Erythroblast (primary cell): ENCODE measurements around the gene MED25.

Experiments
- DNase-seq, 2 experiments: peaks; one replicate each; lab custom pipeline; 2025; lab: John Stamatoyannopoulos, UW
- GATA1 ChIP-seq: IDR thresholded peaks from 2 replicates; pipeline ENCODE4 v1.6.1; 2011; ENCODE audit warnings: low read depth, mild to moderate bottlenecking, control low read depth, low read length, moderate library complexity
- POLR2A ChIP-seq: IDR thresholded peaks from 2 replicates; pipeline ENCODE4 v1.6.1; 2011; ENCODE audit warnings: mild to moderate bottlenecking, low read length

Gene MED25

DNA sequence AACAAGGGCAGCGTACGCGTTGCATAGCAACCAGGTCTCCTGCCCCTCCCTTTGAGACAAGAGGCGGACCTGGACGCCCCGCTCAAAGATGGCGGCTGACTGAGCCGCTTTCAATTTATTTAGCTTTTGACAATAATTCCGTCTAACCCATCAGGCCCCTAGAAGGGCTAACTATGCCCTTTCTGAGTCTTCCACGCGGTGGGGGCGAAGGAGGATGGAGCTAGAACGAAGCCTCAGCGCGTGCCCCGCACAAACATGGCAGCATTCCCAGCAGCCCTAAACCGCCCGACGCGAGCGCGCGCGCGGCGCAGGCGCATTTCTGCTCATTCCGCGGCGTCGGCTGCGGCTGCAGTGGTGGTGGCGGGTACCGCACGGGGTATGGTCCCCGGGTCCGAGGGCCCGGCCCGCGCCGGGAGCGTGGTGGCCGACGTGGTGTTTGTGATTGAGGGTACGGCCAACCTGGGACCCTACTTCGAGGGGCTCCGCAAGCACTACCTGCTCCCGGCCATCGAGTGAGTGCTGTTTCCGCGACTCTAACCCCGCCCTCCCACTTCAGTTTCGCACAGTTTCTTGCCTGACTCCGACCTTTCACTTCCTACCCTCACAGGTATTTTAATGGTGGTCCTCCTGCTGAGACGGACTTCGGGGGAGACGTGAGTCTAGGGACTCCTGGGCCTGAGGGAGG is at the start of gene MED25:
TSS of gene MED25 (plus strand) at position 326 of the 685 bp plus-strand sequence. CDS start at position 379, 53 bp downstream.
- peak; percentile 93 to 96 for DNase-seq
- TF ChIP-seq GATA1 (no peak), POLR2A (peak; percentile 90)

DNA sequence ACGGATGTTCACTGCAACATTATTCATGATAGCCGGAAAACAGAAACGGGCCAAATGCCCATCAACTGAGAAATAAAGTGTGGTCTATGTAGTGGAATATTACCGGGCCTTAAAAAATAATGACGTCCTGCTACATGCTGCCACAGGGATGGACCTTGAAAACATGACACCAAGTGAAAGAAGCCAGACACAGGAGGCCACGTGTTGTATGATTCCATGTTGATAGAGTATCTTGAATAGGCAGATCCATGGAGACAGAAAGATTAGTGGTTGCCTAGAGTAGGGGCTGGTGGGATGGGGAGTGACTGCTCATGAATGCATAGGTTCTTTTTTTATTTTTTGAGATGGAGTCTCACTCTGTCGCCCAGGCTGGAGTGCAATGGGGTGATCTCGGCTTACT is 47.6 kb upstream of the MED25 start:
- TF ChIP-seq GATA1 (no peak), POLR2A (no peak)
- DNase-seq = peak in 1 of 2 experiments; percentile 77

DNA sequence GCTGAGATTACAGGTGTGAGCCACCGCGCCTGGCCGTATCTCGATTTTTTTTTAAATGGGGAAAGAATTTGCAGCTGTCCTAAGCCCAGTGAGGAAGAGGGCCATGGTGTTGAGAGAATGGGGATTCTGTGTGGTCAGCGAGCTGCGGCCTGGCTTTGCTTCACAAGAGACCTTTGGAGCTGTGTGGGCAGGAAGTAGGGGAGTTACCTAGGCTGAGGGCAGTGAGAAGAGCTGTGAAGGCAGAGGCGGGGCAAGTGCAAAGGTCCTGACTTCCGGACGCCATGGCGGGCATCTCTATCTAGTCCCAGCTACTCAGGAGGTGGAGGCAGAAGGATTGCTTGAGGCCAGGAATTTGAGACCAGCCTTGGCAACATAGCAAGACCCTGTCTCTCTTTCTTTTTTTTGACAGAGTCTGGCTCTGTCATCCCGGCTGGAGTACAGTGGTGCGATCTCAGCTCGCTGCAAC is 46.4 kb upstream of the MED25 start:
- no peak for DNase-seq
- TF ChIP-seq GATA1 = no peak
- no peak for TF ChIP-seq POLR2A

DNA sequence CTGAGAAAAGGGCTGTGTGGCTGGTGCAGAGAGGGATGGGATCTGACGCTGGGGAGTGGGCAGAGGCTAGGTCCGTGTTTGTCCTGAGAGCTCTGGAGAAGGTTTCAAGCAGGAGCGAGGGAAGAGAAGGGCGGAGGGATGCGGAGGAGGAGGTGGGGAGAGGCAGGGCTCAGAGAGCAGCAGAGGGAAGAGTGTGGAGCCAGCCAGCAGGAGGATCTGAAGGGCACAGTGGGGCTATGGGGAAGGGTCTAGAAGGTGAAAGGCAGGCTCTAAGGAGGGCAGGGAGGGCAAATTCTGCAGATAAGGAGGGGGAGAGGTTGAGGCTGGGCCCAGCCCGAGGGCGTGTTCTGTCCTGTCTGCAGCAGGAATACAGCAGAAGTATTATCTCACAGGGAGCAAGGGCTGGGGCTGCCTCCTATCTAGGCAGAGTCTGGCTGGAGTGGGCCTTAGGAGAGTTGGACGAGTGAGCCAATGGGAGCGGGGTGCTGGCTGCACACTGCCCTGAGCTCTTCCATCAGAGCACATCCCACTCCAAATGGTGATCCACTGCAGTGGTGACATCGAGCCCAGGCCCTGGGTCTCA is 45.1 kb upstream of the MED25 start:
- TF ChIP-seq GATA1 = no peak
- peak; percentile 31 for TF ChIP-seq POLR2A
- DNase-seq = peak; percentile 76 to 86

DNA sequence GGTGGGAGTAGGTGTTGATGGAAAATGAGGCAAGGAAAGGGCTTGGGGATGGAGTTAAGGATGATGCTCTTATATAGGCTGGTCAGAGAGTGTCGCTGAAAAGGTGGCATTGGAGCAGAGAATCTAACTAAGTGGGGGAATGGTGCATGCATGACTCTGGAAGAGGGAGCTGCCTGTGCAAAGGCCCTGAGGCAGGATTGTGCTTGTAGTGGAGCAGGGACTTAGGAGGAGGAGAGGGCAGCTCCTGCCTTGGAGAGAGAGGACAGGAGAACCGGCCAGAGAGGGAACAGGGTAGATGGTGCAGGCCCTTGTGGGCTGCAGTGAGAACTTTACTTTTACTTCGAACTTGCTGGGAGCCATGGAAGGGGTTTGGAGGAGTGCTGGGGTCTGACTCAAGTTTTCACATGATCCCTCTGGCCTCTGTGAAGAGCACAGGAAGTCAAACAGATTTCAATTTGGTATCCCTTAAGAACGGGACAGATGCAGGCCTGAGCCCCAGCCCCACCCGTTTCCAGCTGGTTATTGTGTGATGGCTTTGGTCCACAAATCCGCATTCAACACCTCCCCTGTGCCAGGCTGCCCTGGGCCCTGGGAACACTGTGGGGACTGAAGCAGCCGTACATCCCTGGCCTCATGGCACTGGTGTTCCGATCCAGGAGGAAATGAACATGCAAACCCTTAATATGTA is 44.3 kb upstream of the MED25 start:
- no peak for TF ChIP-seq GATA1
- TF ChIP-seq POLR2A = no peak
- no peak for DNase-seq

DNA sequence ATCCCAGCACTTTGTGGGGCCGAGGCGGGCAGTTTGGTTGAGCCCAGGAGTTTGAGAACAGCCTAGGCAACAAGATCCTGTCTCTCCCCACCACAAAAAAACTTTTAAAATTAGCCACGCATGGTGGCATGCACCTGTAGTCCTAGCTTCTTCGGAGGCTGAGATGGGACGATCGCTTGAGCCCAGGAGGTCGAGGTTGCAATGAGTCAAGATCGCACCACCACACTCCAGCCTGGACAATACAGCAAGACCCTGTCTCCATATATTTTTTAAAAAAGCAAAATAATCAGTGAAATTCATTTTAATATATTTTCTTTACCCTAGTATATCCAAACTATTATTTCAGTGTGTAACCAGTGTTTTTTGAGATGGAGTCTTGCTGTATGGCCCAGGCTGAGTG is 43.1 kb upstream of the MED25 start:
- no peak for TF ChIP-seq GATA1
- TF ChIP-seq POLR2A = no peak
- no peak for DNase-seq

DNA sequence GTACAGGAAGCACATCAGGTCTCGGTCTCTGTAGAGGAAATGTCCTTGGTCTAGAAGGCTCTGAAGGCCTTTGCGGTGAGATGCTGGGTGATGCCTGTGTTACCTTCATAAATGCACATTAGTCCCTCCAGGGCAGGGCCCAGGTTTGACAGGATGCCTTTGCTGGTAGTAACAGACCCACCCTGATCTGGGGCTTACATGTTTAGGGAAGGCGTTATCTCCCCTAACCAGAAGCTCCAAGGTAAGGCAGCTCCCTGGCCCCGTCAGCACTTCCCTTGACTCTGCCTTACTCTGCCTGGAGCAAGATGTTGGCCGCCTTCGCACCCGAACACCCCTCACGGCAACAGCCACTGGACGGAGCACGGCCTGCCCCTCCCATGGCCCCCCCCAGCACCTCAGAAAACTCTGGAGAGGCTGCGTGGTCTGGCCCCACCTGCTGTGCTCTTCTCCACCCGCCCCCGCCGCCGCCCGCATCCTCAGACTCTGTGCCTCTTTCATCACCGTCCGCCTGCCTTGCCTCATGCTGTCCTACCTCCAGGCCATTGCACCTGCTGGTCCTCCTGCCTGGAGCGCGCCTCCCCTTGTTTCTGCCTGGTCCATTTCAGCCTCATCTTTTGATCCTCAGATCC is 42.2 kb upstream of the MED25 start:
- DNase-seq = peak; percentile 87 to 89
- TF ChIP-seq GATA1 (no peak), POLR2A (no peak)

DNA sequence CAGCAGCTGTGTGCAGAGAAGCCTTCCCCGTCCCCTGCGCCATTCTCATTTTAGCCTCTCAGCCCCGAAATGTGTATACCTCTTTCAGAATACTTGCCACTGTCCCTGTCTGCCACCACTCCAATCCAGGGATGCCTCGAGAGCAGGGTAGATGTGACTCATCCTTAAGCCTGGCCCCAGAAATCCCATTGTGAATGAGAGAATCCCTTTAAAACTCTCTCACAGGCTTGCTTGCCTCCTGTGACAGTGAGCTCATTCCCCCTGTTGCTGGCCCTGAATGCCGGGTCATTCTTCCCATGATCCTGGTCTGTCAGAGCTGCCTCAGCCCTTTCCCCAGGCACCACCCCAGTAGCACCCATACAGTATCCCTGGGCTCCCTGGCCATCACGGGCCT is 41.7 kb upstream of the MED25 start:
- no peak for TF ChIP-seq GATA1
- no peak for TF ChIP-seq POLR2A
- no peak for DNase-seq

DNA sequence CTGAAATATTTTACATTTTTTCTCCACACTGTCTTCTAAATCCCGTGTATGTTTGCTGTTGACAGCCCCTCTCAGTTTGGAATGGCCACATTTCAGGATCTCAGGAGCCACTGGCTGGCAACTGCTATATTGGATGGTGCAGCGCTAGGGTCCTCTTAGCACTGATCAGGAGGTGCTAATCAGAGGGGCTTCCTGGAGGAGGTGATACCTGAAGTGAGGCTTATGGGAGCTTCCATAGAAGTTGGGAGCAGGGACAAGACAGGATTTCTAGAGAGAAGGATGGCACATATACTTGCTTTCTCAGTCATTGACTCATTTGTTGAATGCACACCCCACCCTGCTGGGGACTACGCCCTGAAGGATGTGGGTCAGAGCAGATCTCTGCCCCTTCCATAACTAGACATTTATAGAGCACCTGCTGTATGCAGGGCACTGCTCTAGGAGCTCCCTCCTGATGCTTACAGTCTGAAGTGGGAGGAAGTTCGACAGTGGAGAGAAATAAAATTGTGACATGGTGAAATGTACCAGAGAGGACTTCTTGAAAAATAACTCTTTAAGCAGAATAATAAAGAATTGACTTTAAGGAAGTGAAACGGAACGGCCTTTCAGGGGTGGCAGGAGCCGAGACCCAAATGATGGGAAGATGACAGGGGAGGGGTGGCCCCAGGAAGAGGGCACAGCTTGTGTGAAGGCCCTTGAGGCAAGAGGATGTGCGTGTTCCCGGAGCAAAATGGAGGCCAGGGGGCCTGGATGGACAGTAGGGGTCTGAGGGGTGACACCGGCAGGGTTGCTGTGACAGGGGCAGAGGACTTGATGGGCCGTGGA is 38.1 kb upstream of the MED25 start:
- DNase-seq = no peak
- TF ChIP-seq POLR2A (no peak), GATA1 (no peak)

DNA sequence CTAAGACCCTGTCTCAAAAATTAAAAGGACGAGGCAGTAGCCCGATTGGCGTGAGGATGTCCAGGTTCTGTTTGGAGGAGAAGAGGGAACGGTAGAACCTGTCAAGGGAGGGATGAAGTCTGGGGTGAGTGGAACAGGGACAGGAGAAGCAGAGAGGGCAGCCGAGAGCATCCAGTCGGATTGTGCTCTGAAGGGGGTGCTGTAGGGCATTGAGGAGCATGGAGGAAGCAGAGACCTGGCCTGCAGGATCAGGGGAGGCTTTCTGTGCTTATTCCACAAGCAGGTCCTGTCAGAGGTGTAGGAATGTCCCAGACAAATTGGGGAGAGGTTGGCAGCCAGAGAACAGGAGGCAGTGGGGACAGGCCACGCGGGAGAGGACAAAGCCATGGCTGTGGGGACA is 37.2 kb upstream of the MED25 start:
- DNase-seq = no peak
- TF ChIP-seq GATA1 (no peak), POLR2A (no peak)

DNA sequence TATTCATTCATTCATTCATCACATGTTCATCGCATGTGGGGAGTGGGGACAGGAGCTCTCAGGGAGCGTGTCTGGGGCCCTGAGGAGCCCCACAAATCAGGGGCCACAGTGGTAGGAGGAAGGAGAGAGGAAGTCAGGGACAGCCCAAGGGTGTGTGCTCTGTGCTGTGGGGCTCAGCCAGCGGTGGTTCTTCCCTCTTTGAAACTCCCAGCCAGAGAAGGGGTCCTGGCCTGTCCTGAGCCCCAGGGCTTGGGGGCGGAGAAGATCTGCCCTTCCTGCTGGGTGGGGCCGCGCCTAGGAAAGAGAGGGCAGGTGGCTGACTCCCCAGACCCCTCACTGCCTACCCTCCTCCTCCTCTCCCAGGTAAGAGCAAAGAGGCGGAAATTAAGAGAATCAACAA is 36.7 kb upstream of the MED25 start:
- TF ChIP-seq POLR2A (no peak), GATA1 (no peak)
- no peak for DNase-seq

DNA sequence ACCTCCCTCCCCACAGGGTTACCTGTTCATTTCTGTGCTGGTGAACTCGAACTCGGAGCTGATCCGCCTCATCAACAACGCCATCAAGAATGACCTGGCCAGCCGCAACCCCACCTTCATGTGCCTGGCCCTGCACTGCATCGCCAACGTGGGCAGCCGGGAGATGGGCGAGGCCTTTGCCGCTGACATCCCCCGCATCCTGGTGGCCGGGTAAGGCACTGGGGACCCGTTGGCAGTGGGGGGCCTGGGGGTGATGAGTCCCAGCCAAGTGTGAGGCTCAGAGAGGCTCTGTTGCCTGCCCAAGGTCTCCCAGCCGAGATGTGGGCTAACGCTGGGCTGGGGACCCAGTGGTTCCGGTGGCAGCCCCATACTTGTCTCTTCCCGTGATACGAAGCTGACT is 35.6 kb upstream of the MED25 start:
- DNase-seq = no peak
- TF ChIP-seq POLR2A = no peak
- no peak for TF ChIP-seq GATA1

DNA sequence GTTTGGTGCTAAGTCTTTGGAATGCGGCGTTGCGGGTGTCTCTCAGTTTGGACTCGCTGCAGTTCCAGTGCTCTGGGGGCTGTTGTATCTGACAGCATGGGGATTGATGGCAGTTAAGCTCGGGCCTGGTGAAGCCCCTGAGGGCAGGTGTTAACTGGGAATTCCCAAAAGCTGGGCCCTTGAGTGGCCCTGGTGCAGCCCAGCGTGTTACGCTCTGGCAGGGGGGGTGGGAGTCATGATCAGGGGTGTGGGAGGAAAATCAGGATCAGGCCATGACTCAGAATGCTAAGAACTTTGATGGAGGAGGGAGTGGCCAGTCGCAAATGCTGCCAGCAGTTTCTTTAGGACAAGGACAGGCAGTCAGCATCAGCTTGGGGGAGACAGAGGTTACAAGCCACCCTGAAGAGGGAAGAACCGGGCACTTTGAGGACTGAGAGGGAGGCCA is 31.7 kb upstream of the MED25 start:
- TF ChIP-seq POLR2A (no peak), GATA1 (no peak)

DNA sequence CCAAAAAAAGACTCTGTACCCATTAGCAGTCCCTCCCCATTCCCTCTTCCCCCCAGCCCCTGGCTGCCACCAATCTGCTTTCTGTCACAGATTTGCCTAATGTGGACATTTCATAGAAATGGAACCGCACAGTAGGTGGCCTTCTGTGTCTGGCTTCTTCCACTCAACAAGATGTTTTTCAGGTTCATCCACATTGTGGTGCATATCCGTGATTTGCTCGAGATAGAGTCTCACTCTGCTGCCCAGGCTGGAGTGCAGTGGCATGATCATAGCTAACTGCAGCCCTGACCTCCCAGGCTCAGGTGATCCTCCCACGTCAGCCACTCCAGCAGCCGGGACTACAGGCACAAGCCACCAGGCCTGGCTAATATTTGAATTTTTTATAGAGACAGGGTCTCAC is 30.3 kb upstream of the MED25 start:
- TF ChIP-seq POLR2A (no peak), GATA1 (no peak)
- no peak for DNase-seq

More for the DNA sequence above, 31.7 kb upstream of the MED25 start:
- no peak for DNase-seq
